Spleen (tissue), 11 donors: ENCODE data around the gene PPP1R9A. TPM values are rescaled to one million over a fixed set of nuclear protein-coding genes. Genes with fewer than 3 reads are reported as not detected.

ENCODE experiments used
- DNase-seq: peaks from one replicate; pipeline ENCODE4 v3.0.0-alpha.2; 2020
- H3K27ac ChIP-seq, 8 donors: fragments of 200-600 bp; sonication (generic) in 7 of 8; 1 replicate in 4 of 8; 2 replicates in 4 of 8; pipeline versions ENCODE4 v1.5.0 to v1.8.0; 2016 to 2021; ENCODE audit warnings: inconsistent platforms in 4 of 8, mild to moderate bottlenecking in 4 of 8, moderate library complexity in 1 of 8
- H3K27me3 ChIP-seq, 7 donors: fragments of 200-600 bp; sonication (generic) in 6 of 7; replicated peaks in 1 of 7; 1 replicate in 4 of 7; 2 replicates in 3 of 7; pipeline versions ENCODE4 v1.5.0 to v1.8.0; 2016 to 2021; ENCODE audit warnings: inconsistent platforms in 3 of 7, mild to moderate bottlenecking in 1 of 7
- H3K36me3 ChIP-seq, 6 donors: fragments of 200-600 bp; sonication (generic) in 5 of 6; 1 replicate in 4 of 6; 2 replicates in 2 of 6; pipeline versions ENCODE4 v1.5.0 to v1.8.0; 2016 to 2021; ENCODE audit warnings: inconsistent platforms in 2 of 6
- H3K4me1 ChIP-seq, 6 donors: fragments of 200-600 bp; sonication (generic) in 5 of 6; 1 replicate in 3 of 6; 2 replicates in 3 of 6; pipeline versions ENCODE4 v1.5.0 to v1.8.0; 2016 to 2021; ENCODE audit warnings: inconsistent platforms in 3 of 6
- H3K4me3 ChIP-seq, 8 donors: fragments of 200-600 bp; sonication (generic) in 7 of 8; 1 replicate in 4 of 8; 2 replicates in 4 of 8; pipeline versions ENCODE4 v1.5.0 to v1.8.0; 2016 to 2021; ENCODE audit warnings: inconsistent platforms in 4 of 8, mild to moderate bottlenecking in 4 of 8, moderate library complexity in 2 of 8
- H3K9me3 ChIP-seq, 8 donors: fragments of 200-600 bp; sonication (generic) in 7 of 8; 1 replicate in 4 of 8; 2 replicates in 4 of 8; pipeline versions ENCODE4 v1.5.0 to v1.8.0; 2016 to 2021; ENCODE audit warnings: inconsistent platforms in 4 of 8
- CTCF ChIP-seq, 11 experiments: fragments of 200-600 bp in 7 of 11; fragments of 450-650 bp in 4 of 11; sonication (generic) in 4 of 11; IDR thresholded peaks in 8 of 11; conservative IDR thresholded peaks in 3 of 11; 1 replicate in 7 of 11; 2 replicates in 4 of 11; pipeline versions ENCODE4 v1.4.0 to v1.8.0; 2016 to 2021; ENCODE audit warnings: antibody characterized with exemption in 11 of 11, inconsistent platforms in 4 of 11, mild to moderate bottlenecking in 1 of 11
- POLR2A ChIP-seq, 3 donors: fragments of 450-650 bp; IDR thresholded peaks; one replicate each; pipeline ENCODE4 v1.5.1; 2017; ENCODE audit warnings: antibody characterized with exemption in 3 of 3, mild to moderate bottlenecking in 1 of 3
- POLR2AphosphoS5 ChIP-seq, 3 donors: sonication (generic); formaldehyde crosslinking; IDR thresholded peaks; one replicate each; pipeline ENCODE4 v1.5.1; 2017; ENCODE audit warnings: antibody characterized with exemption in 3 of 3
- WGBS, 5 donors: extraction: QIAGEN DNeasy Blood & Tissue Kit in 3 of 5; methylation state at CpG; one replicate each; pipeline versions ENCODE4 v1.1.5 to v1.1.7; 2013 to 2018; 5-methylcytosine and 5-hydroxymethylcytosine counted together
- intact Hi-C: fragments of 100-400 bp; cut with DNase I; formaldehyde crosslinking; loops from one replicate; pipeline ENCODE4 v1.15.0; 2023; ENCODE audit warnings: low total_unique reads
- polyA plus RNA-seq, 3 donors: library from polyadenylated mRNA; stranded (reverse); fragments of 200-250 nt; gene quantifications; one replicate each; pipeline ENCODE4 v1.2.1, GENCODE V29; 2013
- total RNA-seq, 7 donors: library from RNA; depleted of rRNA in 3 of 7; stranded (reverse); fragments of >200 nt in 3 of 7; fragmentation: NEBNext Ultra II Directional in 4 of 7; extraction: Animal tissue kit (Norgen Biotek cat#: 25700) in 4 of 7; gene quantifications; one replicate each; pipeline versions ENCODE4 v1.1.0 to v1.2.1, GENCODE V29; 2016 to 2021
- donor health status: healthy with polysubstance abuse.
- donor health status: DM: no; HTN: no; CAD: no; lungs with moderate emphysema.
- donor health status: DM: no; HTN: no; CAD: no.
- donor health status: Bipolar disorder and iron deficiency.
- donor health status: healthy.
- donor health status: DM: no; HTN: no; CAD: no.
- donor health status: DM: yes; HTN: yes; CAD: no.

The PPP1R9A gene
- total and polyA plus RNA-seq, 10 donors = 0.52 to 24.1 (median 10.9) TPM

GRCh38 chr7:95323410-95324129 is 416.2 kb downstream of the PPP1R9A start:
- H3K27ac ChIP-seq = no peak overlapping the region
- H3K9me3 ChIP-seq = no peaks in the 10 kb centered on the region
- WGBS, 5 donors = 90 to 94% (median 93%) methylated on average over 9 of the region's 9 CpGs
- intact Hi-C loops = no loop called here
- no peak for DNase-seq
- no peaks in the 10 kb centered on the region for H3K4me1 ChIP-seq
- H3K27me3 ChIP-seq = peaks cover 0 to 16% (median 0%) of the 10 kb centered on the region in 7 donors
- no peak overlapping the region for H3K4me3 ChIP-seq
- H3K36me3 ChIP-seq = no peaks in the 10 kb centered on the region
- TF ChIP-seq POLR2AphosphoS5 (IDR thresholded peaks at IDR 0.05) (no peak), POLR2A (IDR thresholded peaks at IDR 0.05) (no peak), CTCF (IDR thresholded peaks at IDR 0.05 in 8 of 11, conservative IDR thresholded peaks at IDR 0.05 in 3 of 11) (no peak)

GRCh38 chr7:95324431-95324830 is 417.0 kb downstream of the PPP1R9A start, which contains the start of gene PON1:
Gene PON1 (minus strand): TSS chr7:95324532. CDS start chr7:95324475, 57 bp downstream.
- peaks cover 0 to 16% (median 0%) of the 10 kb centered on the region in 7 donors for H3K27me3 ChIP-seq
- WGBS, 5 donors = 38 to 59% (median 48%) methylated on average over 18 to 20 of the region's 20 CpGs

GRCh38 chr7:95327356-95327755 is 420.0 kb downstream of the PPP1R9A start:
- intact Hi-C loops = no loop called here
- no peaks in the 10 kb centered on the region for H3K36me3 ChIP-seq
- H3K4me3 ChIP-seq = no peak overlapping the region
- no peak for DNase-seq
- peaks cover 0 to 16% (median 0%) of the 10 kb centered on the region in 7 donors for H3K27me3 ChIP-seq
- WGBS, 5 donors = 87 to 94% (median 92%) methylated on average over 3 of the region's 3 CpGs
- no peaks in the 10 kb centered on the region for H3K9me3 ChIP-seq
- TF ChIP-seq POLR2A (IDR thresholded peaks at IDR 0.05) = no peak
- no peak for TF ChIP-seq CTCF (IDR thresholded peaks at IDR 0.05 in 8 of 11, conservative IDR thresholded peaks at IDR 0.05 in 3 of 11)
- no peak for TF ChIP-seq POLR2AphosphoS5 (IDR thresholded peaks at IDR 0.05)
- H3K4me1 ChIP-seq = peaks cover 0 to 17% (median 4%) of the 10 kb centered on the region in 6 donors
- H3K27ac ChIP-seq = no peak overlapping the region

More at GRCh38 chr7:95324431-95324830, 417.0 kb downstream of the PPP1R9A start, which contains the start of gene PON1:
- no peak for TF ChIP-seq CTCF (IDR thresholded peaks at IDR 0.05 in 8 of 11, conservative IDR thresholded peaks at IDR 0.05 in 3 of 11)
- TF ChIP-seq POLR2A (IDR thresholded peaks at IDR 0.05) = no peak
- TF ChIP-seq POLR2AphosphoS5 (IDR thresholded peaks at IDR 0.05) = no peak
- Histone ChIP-seq H3K4me1 (no peaks in the 10 kb centered on the region), H3K27ac (no peak within 1 kb of the TSS), H3K9me3 (no peaks in the 10 kb centered on the region), H3K36me3 (no peaks in the 10 kb centered on the region), H3K4me3 (no peak within 1 kb of the TSS)
- intact Hi-C loops = no loop called here
- DNase-seq = peak; percentile 73

- Histone ChIP-seq H3K27ac (peak overlapping the region in 5 of 8 donors; percentile 15 to 37 (median 21)), H3K4me3 (peak overlapping the region in 7 of 8 donors; percentile 8 to 63 (median 15)), H3K27me3 (peaks cover 0 to 2% (median 0%) of the 10 kb centered on the region in 7 donors), H3K9me3 (no peaks in the 10 kb centered on the region), H3K36me3 (no peaks in the 10 kb centered on the region), H3K4me1 (peaks cover 0 to 17% (median 4%) of the 10 kb centered on the region in 6 donors)
- TF ChIP-seq POLR2AphosphoS5 (IDR thresholded peaks at IDR 0.05) = no peak
- no peak for TF ChIP-seq CTCF (IDR thresholded peaks at IDR 0.05 in 8 of 11, conservative IDR thresholded peaks at IDR 0.05 in 3 of 11)
- TF ChIP-seq POLR2A (IDR thresholded peaks at IDR 0.05) = no peak
- 18 to 25% (median 22%) methylated on average over 4 of the region's 4 CpGs for WGBS, 5 donors
- intact Hi-C loops = no loop called here
- DNase-seq = no peak
Measured at GRCh38 chr7:95330204-95330960, 423.0 kb downstream of the PPP1R9A start.
